Measurements from ENCODE around the gene SSBP4. TPM values are rescaled to one million over a fixed set of nuclear protein-coding genes. Genes with fewer than 3 reads are reported as not detected.

The SSBP4 gene
- total and polyA plus RNA-seq, 2 donors (not counting 3 experiments of a cell fraction or from before 2014, with no cell fraction given) = 89.6 to 151 TPM

GRCh38 chr19:18429717-18430416 lies 10.7 kb downstream of the SSBP4 start:
- peak overlapping the region; percentile 51 for H3K27ac ChIP-seq (ENCODE audit: insufficient read depth, low read depth, low read length)
- H4K20me1 ChIP-seq (replicated peaks; ENCODE audit: control insufficient read depth, extremely low read depth, insufficient read depth, low read length) = no peaks in the 10 kb centered on the region
- TF ChIP-seq MYC (IDR thresholded peaks at IDR 0.05; ENCODE audit: low read depth, low read length) (no peak), MAX (IDR thresholded peaks at IDR 0.05; ENCODE audit: insufficient read depth, insufficient read length) (no peak), POLR2A (IDR thresholded peaks at IDR 0.05; ENCODE audit: low read depth, low read length) (no peak), EZH2 (IDR thresholded peaks at IDR 0.05; ENCODE audit: borderline replicate concordance, low read depth, low read length, severe bottlenecking) (no peak), CTCF (IDR thresholded peaks at IDR 0.05; ENCODE audit: extremely low read depth in 1 of 2, insufficient read depth in 1 of 2, low read depth in 1 of 2, low read length in 2 of 2) (no peak), GATA2 (IDR thresholded peaks at IDR 0.05; ENCODE audit: insufficient read depth, insufficient read length, low read depth, low read length) (no peak), FOS (IDR thresholded peaks at IDR 0.05; ENCODE audit: borderline replicate concordance, insufficient read depth, low read length) (no peak), POLR2AphosphoS5 (IDR thresholded peaks at IDR 0.05; ENCODE audit: insufficient read depth, low read depth, low read length) (no peak), JUN (IDR thresholded peaks at IDR 0.05; ENCODE audit: borderline replicate concordance, insufficient read depth, insufficient read length, low read depth) (no peak)
- peaks cover 0 to 2% of the 10 kb centered on the region in 2 experiments for H3K36me3 ChIP-seq (ENCODE audit: control insufficient read depth in 2 of 2, extremely low read depth in 1 of 2, insufficient read depth in 2 of 2, low read length in 2 of 2)
- no TSS peak for BruUV-seq (replicated peaks)
- no peak overlapping the region for H3K9ac ChIP-seq (replicated peaks; ENCODE audit: extremely low read depth, insufficient read depth, low read length)
- POLR2A ChIA-PET = no interaction called here
- H3K79me2 ChIP-seq (ENCODE audit: control insufficient read depth, insufficient read depth, low read length) = peaks cover 22% of the 10 kb centered on the region
- H3K4me2 ChIP-seq (ENCODE audit: insufficient read depth, low read length) = no peak overlapping the region
- DNase-seq (ENCODE audit: low read depth, low spot score) = no peak
- H3K4me3 ChIP-seq (replicated peaks in 1 of 3; ENCODE audit: insufficient read depth in 1 of 3, low read depth in 1 of 3, low read length in 3 of 3) = no peak overlapping the region
- dilution Hi-C loops (cut with MboI; ENCODE audit: extremely low pct_ligation_motif_present, low sequenced_read_pairs) = no loop called here
- H3K9me3 ChIP-seq (replicated peaks; ENCODE audit: control insufficient read depth, insufficient read depth, low read length) = no peaks in the 10 kb centered on the region
- H3K9me1 ChIP-seq (replicated peaks; ENCODE audit: control insufficient read depth, extremely low read depth, insufficient read depth, low read length) = no peaks in the 10 kb centered on the region
- intact Hi-C loops (cut with micrococcal nuclease) = no loop called here
- H2AFZ ChIP-seq (ENCODE audit: low read depth, low read length) = no peak overlapping the region
- H3K27me3 ChIP-seq (ENCODE audit: control insufficient read depth in 2 of 2, insufficient read depth in 2 of 2, low read length in 2 of 2) = no peaks in the 10 kb centered on the region
- H3K4me1 ChIP-seq (ENCODE audit: control insufficient read depth, extremely low read depth, insufficient read depth, low read length) = peaks cover 13% of the 10 kb centered on the region
- CTCF ChIA-PET = no interaction called here
- no peak for FAIRE-seq
